Measurements from ENCODE around the gene TMEM132E. TPM values are rescaled to one million over a fixed set of nuclear protein-coding genes. Genes with fewer than 3 reads are reported as not detected.

TMEM132E gene
- total and polyA plus RNA-seq, 2 donors from 2014 or later = 1.1 to 4.3 TPM

DNA sequence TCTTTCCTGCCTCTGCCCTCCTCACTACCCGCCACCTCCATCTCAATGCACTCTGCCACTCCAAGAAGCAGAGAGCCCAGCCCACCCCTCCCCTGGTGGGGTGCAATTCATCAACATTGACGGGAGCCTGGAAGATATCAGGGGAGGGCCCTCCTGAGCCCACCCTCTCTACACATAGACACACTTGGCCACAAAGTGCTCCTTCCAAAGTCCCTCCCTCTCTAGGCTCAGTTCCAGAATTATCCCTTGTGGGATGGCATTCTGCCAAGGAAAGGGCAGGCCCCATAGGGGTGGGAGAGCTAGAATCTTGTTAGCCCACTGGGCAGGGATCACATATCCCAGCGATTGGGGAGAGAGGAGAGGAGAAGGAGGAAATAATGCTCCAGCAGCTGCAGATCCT, 66.2 kb downstream of the TMEM132E start:
- DNase-seq (peak in 4 of 5 donors; percentile 51 to 92 (median 72)), FAIRE-seq (no peak)
- TF ChIP-seq, protein P1, sequence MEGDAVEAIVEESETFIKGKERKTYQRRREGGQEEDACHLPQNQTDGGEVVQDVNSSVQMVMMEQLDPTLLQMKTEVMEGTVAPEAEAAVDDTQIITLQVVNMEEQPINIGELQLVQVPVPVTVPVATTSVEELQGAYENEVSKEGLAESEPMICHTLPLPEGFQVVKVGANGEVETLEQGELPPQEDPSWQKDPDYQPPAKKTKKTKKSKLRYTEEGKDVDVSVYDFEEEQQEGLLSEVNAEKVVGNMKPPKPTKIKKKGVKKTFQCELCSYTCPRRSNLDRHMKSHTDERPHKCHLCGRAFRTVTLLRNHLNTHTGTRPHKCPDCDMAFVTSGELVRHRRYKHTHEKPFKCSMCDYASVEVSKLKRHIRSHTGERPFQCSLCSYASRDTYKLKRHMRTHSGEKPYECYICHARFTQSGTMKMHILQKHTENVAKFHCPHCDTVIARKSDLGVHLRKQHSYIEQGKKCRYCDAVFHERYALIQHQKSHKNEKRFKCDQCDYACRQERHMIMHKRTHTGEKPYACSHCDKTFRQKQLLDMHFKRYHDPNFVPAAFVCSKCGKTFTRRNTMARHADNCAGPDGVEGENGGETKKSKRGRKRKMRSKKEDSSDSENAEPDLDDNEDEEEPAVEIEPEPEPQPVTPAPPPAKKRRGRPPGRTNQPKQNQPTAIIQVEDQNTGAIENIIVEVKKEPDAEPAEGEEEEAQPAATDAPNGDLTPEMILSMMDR (IDR thresholded peaks at IDR 0.05; ENCODE audit: borderline replicate concordance, extremely low read depth, insufficient read depth) = no peak
- Histone ChIP-seq H3K9me3 (ENCODE audit: control insufficient read depth in 2 of 3, insufficient read depth in 1 of 3, low read length in 3 of 3) (no peaks in the 10 kb centered on the region), H3K27ac (ENCODE audit: low read depth in 2 of 2, low read length in 2 of 2) (no peak overlapping the region), H3K36me3 (ENCODE audit: control insufficient read depth in 2 of 3, insufficient read depth in 3 of 3, low read length in 3 of 3) (no peaks in the 10 kb centered on the region), H3K4me1 (ENCODE audit: control insufficient read depth in 2 of 3, insufficient read depth in 2 of 3, low read depth in 1 of 3, low read length in 3 of 3) (peaks cover 0 to 3% (median 0%) of the 10 kb centered on the region in 3 donors), H3K9ac (ENCODE audit: low read length in 3 of 3) (no peak overlapping the region), H3K27me3 (ENCODE audit: control insufficient read depth, insufficient read depth, low read length) (peaks cover 2% of the 10 kb centered on the region), H3K4me3 (ENCODE audit: low read length in 3 of 3) (no peak overlapping the region)
- intact Hi-C loops (cut with DNase I) = no loop called here

DNA sequence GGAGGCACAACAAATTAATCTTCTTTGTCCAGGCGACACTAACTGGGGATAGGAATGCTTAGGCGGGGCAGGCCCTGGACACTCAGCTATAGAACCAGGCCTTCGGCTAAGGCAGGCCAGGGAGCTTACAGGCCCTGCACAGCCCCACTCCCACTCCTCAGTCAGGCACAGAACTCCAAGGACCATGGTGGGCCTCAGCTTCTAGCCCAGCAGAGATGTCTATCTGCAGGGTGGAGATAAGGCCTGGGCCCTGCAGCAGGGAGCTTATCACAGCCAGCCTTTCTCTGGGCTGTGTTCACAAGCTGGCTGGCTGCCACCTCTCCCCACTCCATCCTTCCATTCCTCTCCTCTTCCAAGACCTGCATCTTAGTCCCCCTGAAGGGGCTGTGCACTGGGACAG, 68.1 kb downstream of the TMEM132E start:
- Histone ChIP-seq H3K9ac (ENCODE audit: low read length in 3 of 3) (no peak overlapping the region), H3K4me1 (ENCODE audit: control insufficient read depth in 2 of 3, insufficient read depth in 2 of 3, low read depth in 1 of 3, low read length in 3 of 3) (peaks cover 0 to 3% (median 0%) of the 10 kb centered on the region in 3 donors), H3K4me3 (ENCODE audit: low read length in 3 of 3) (no peak overlapping the region), H3K27me3 (ENCODE audit: control insufficient read depth, insufficient read depth, low read length) (no peaks in the 10 kb centered on the region), H3K9me3 (ENCODE audit: control insufficient read depth in 2 of 3, insufficient read depth in 1 of 3, low read length in 3 of 3) (no peaks in the 10 kb centered on the region), H3K36me3 (ENCODE audit: control insufficient read depth in 2 of 3, insufficient read depth in 3 of 3, low read length in 3 of 3) (no peaks in the 10 kb centered on the region), H3K27ac (ENCODE audit: low read depth in 2 of 2, low read length in 2 of 2) (no peak overlapping the region)
- FAIRE-seq (no peak), DNase-seq (no peak)
- intact Hi-C loops (cut with DNase I) = no loop called here
- TF ChIP-seq, protein P1 (IDR thresholded peaks at IDR 0.05; ENCODE audit: borderline replicate concordance, extremely low read depth, insufficient read depth) = no peak

DNA sequence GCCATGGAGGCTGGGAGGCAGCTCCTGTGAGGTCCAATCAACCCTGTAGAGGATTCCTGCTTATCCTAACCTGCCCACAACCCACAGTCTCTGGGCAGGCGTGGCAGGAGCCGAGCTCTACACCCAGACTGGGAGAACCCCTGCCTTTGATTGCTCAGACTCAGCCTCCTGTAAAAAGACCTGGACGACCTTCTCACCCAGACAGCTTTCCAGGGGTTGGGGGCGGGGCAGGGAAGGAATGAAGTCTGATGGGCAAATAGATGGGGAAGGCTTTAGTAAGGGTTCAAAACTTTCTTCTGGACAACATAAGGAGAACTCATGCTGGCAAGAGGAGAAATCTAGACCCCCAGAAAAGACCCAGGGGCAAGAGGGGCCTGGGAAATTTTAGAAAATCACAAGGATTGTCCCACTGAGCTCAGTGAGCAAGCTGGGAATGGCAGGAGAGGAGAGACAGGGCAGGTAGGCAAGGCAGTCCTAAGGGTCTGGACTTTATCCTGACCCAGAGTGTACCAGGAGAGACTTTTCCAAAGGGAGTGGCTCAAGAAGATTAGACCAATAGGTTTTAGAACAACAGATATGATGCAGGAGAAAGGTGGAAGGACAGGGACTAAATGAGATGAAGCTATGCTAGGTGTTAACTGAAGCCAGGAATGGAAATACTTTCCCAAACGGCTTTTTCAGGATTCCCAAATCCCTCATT, 70.8 kb downstream of the TMEM132E start:
- intact Hi-C loops (cut with DNase I) = no loop called here
- DNase-seq = peak in 1 of 5 donors; percentile 20
- H3K4me3 ChIP-seq (ENCODE audit: low read length in 3 of 3) = no peak overlapping the region
- TF ChIP-seq, protein P1 (IDR thresholded peaks at IDR 0.05; ENCODE audit: borderline replicate concordance, extremely low read depth, insufficient read depth) = no peak
- H3K36me3 ChIP-seq (ENCODE audit: control insufficient read depth in 2 of 3, insufficient read depth in 3 of 3, low read length in 3 of 3) = no peaks in the 10 kb centered on the region
- no peak overlapping the region for H3K9ac ChIP-seq (ENCODE audit: low read length in 3 of 3)
- no peak for FAIRE-seq
- H3K4me1 ChIP-seq (ENCODE audit: control insufficient read depth in 2 of 3, insufficient read depth in 2 of 3, low read depth in 1 of 3, low read length in 3 of 3) = peaks cover 0 to 3% (median 0%) of the 10 kb centered on the region in 3 donors
- H3K9me3 ChIP-seq (ENCODE audit: control insufficient read depth in 2 of 3, insufficient read depth in 1 of 3, low read length in 3 of 3) = no peaks in the 10 kb centered on the region
- H3K27ac ChIP-seq (ENCODE audit: low read depth in 2 of 2, low read length in 2 of 2) = no peak overlapping the region
- H3K27me3 ChIP-seq (ENCODE audit: control insufficient read depth, insufficient read depth, low read length) = no peaks in the 10 kb centered on the region

All from kidney (tissue), 14 donors.